ENCODE data around the gene CD58. TPM values are rescaled to one million over a fixed set of nuclear protein-coding genes. Genes with fewer than 3 reads are reported as not detected.
"Not testable (repeated sequence)": the region's sequence is repeated elsewhere in the genome, so short reads cannot be mapped to it uniquely, and the experiment has no call there.

Gene CD58
- total and polyA plus RNA-seq, 2 of the 4 experiments (the other 2 are of a cell fraction) = 5.4 to 5.7 TPM

DNA sequence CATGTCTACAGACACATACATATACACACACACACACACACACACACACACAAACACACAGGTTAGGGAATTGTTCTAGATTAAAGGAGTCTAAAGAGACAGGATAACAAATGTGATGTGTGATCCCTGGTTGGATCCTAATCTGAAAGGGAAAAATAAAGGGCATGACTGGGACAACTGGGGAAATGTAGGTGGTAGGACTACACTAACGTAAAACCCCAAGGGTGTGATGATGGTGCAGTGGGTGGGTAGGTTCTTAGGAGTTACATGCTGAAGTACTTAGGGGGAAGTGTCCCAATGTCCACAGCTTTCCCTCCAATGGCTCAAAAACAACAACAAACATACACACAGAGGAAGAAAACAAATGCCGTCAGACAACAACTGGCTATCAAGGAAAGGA, 28.5 kb upstream of the CD58 start:
- H4K5ac ChIP-seq (ENCODE audit: low read depth, low read length); H2BK20ac ChIP-seq (ENCODE audit: low read depth, low read length); H3K27me3 ChIP-seq (ENCODE audit: control insufficient read depth, insufficient read depth, low read length); H3K27ac ChIP-seq (ENCODE audit: insufficient read depth, low read length); intact Hi-C loops (cut with micrococcal nuclease); H3K9me1 ChIP-seq (ENCODE audit: insufficient read depth, low read length); H3K9ac ChIP-seq (ENCODE audit: low read depth, low read length); H3K14ac ChIP-seq (replicated peaks; ENCODE audit: low read depth, low read length); H3K56ac ChIP-seq (ENCODE audit: extremely low read depth, insufficient read depth, low read length); H3K4ac ChIP-seq (ENCODE audit: low read depth, low read length); H3K4me2 ChIP-seq (ENCODE audit: low read depth, low read length); H3K79me1 ChIP-seq (ENCODE audit: low read depth in 1 of 2, low read length in 2 of 2); H4K91ac ChIP-seq (ENCODE audit: insufficient read depth, low read depth, low read length); H2AK5ac ChIP-seq (ENCODE audit: low read depth, low read length); H3K18ac ChIP-seq (ENCODE audit: low read depth, low read length); ATAC-seq (ENCODE audit: low read depth); H3K36me3 ChIP-seq (ENCODE audit: control insufficient read depth, insufficient read depth, low read length); in situ Hi-C loops (cut with MboI; ENCODE audit: low sequenced_read_pairs); H4K20me1 ChIP-seq (ENCODE audit: insufficient read depth, low read length); dilution Hi-C loops (cut with HindIII; ENCODE audit: low sequenced_read_pairs, unreplicated experiment); H3K9me3 ChIP-seq (ENCODE audit: control insufficient read depth, insufficient read depth, low read length); H2BK120ac ChIP-seq (ENCODE audit: low read depth, low read length); H3K4me1 ChIP-seq (ENCODE audit: control insufficient read depth, insufficient read depth, low read length); H2BK5ac ChIP-seq (ENCODE audit: low read depth, low read length, poor library complexity, severe bottlenecking); H2AFZ ChIP-seq (replicated peaks; ENCODE audit: low read length, poor library complexity); H4K8ac ChIP-seq (ENCODE audit: low read depth in 2 of 2, low read length in 2 of 2); H3K4me3 ChIP-seq (ENCODE audit: insufficient read depth, low read depth, low read length); H3K23ac ChIP-seq (ENCODE audit: low read depth, low read length); CTCF ChIA-PET; DNase-seq; H2AK9ac ChIP-seq (replicated peaks; ENCODE audit: low read depth, low read length, poor library complexity); POLR2A ChIA-PET (ENCODE audit: unreplicated experiment); BruUV-seq (replicated peaks); H2BK15ac ChIP-seq (ENCODE audit: low read depth, low read length): not testable (repeated sequence)
- no CpG with 5 or more reads among the region's 2 CpGs for WGBS, 2 experiments (ENCODE audit: extremely low coverage in 2 of 2, insufficient read length in 1 of 2)

DNA sequence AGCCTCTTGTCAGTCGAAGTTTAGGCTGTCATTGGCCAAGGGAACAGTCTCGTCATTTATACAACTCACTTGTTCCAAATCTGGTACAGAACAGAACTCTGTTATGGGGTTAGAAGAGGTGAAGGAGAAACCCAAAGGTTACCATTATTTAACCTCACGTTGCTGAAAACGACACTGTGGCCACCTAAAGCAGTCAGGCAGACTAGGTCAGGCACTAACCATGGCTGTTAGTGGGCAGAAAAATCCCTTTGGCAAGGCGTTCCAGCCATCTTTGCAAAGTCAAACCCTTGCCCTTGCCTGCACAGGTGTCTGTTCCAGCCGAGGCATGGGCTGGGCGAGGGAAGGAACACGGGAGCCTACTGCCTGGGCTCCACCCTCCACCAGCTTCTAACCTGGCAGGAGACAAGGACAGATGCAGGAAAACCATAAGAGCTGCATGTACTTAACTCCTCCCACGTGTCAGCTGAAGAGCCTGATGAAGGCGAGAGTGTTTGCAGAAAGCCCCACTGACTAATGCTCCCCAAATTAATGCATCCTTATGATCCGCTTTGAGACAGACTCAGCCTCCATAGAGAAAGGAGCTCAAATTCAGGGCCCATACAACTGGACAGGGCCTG, 27.7 kb upstream of the CD58 start:
- H3K9ac ChIP-seq (ENCODE audit: low read depth, low read length); H3K36me3 ChIP-seq (ENCODE audit: control insufficient read depth, insufficient read depth, low read length); H2AK5ac ChIP-seq (ENCODE audit: low read depth, low read length); H2AFZ ChIP-seq (replicated peaks; ENCODE audit: low read length, poor library complexity); H3K23ac ChIP-seq (ENCODE audit: low read depth, low read length); DNase-seq; H3K27ac ChIP-seq (ENCODE audit: insufficient read depth, low read length); H3K27me3 ChIP-seq (ENCODE audit: control insufficient read depth, insufficient read depth, low read length); H4K8ac ChIP-seq (ENCODE audit: low read depth in 2 of 2, low read length in 2 of 2); H2BK15ac ChIP-seq (ENCODE audit: low read depth, low read length); H4K91ac ChIP-seq (ENCODE audit: insufficient read depth, low read depth, low read length); ATAC-seq (ENCODE audit: low read depth); H3K79me1 ChIP-seq (ENCODE audit: low read depth in 1 of 2, low read length in 2 of 2); H3K9me3 ChIP-seq (ENCODE audit: control insufficient read depth, insufficient read depth, low read length); CTCF ChIA-PET; H2BK20ac ChIP-seq (ENCODE audit: low read depth, low read length); H3K4ac ChIP-seq (ENCODE audit: low read depth, low read length); BruUV-seq (replicated peaks); POLR2A ChIA-PET (ENCODE audit: unreplicated experiment); intact Hi-C loops (cut with micrococcal nuclease); H4K5ac ChIP-seq (ENCODE audit: low read depth, low read length); H3K4me2 ChIP-seq (ENCODE audit: low read depth, low read length); H3K18ac ChIP-seq (ENCODE audit: low read depth, low read length); H2BK5ac ChIP-seq (ENCODE audit: low read depth, low read length, poor library complexity, severe bottlenecking); H2AK9ac ChIP-seq (replicated peaks; ENCODE audit: low read depth, low read length, poor library complexity); H3K14ac ChIP-seq (replicated peaks; ENCODE audit: low read depth, low read length); H3K4me1 ChIP-seq (ENCODE audit: control insufficient read depth, insufficient read depth, low read length); H2BK120ac ChIP-seq (ENCODE audit: low read depth, low read length); in situ Hi-C loops (cut with MboI; ENCODE audit: low sequenced_read_pairs); H3K56ac ChIP-seq (ENCODE audit: extremely low read depth, insufficient read depth, low read length); dilution Hi-C loops (cut with HindIII; ENCODE audit: low sequenced_read_pairs, unreplicated experiment); H3K4me3 ChIP-seq (ENCODE audit: insufficient read depth, low read depth, low read length); H4K20me1 ChIP-seq (ENCODE audit: insufficient read depth, low read length); H3K9me1 ChIP-seq (ENCODE audit: insufficient read depth, low read length): not testable (repeated sequence)
- no CpG with 5 or more reads among the region's 11 CpGs for WGBS, 2 experiments (ENCODE audit: extremely low coverage in 2 of 2, insufficient read length in 1 of 2)
